AG04449 (cell line): ENCODE data around the gene DGKI.

Experiments used
- CTCF ChIA-PET: fragments of 350-600 bp; formaldehyde crosslinking; extraction: SDS; loops from one replicate; lab custom pipeline; 2021; ENCODE audit warnings: antibody characterized with exemption; lab: Yijun Ruan, JAX
- POLR2A ChIA-PET: fragments of 400-600, 350-600 bp; formaldehyde crosslinking; extraction: SDS; loops from one replicate; lab custom pipeline; 2020; ENCODE audit warnings: antibody characterized with exemption, inconsistent platforms; lab: Yijun Ruan, JAX
- DNase-seq: peaks from one replicate; pipeline ENCODE4 v3.0.0-alpha.2; 2010; ENCODE audit warnings: low read depth, low spot score
- H3K4me3 ChIP-seq: 2 replicates; pipeline ENCODE4 v1.5.1; 2011; ENCODE audit warnings: low read depth, mild to moderate bottlenecking, control low read depth, low read length
- TF ChIP-seq, protein P1 (sequence below): IDR thresholded peaks from one replicate; pipeline ENCODE4 v1.5.1; 2011; ENCODE audit warnings: mild to moderate bottlenecking, moderate library complexity, low read length, control low read depth, inconsistent platforms; ENCODE audit not compliant: insufficient read depth; ENCODE audit errors: missing control alignments

DGKI gene

DNA sequence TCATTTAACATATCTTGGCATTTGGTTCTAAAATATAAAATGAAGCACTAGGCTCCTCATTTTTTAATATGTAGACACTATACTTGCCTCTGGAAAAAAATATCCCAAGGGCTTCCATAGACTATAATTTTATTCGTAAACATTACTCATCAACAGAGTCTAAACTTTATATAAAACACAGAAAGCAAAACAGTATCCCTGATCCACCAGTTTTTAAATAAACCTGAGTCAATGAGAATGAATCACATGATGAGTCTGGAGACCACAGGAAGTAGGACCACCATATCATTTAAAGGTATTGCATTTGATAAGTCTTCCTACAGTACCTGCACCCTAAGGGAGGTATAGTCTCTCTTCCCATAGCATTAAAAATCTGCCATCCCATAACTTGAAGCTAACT, 228.0 kb downstream of the DGKI start:
- no peak for DNase-seq
- CTCF ChIA-PET: interaction anchor here (1.0 kb wide), 1 partner anchor 8 kb away, joined by 3 read pairs; no protein-coding TSS in a partner anchor
- H3K4me3 ChIP-seq: no peak overlapping the region
- TF ChIP-seq, protein P1, sequence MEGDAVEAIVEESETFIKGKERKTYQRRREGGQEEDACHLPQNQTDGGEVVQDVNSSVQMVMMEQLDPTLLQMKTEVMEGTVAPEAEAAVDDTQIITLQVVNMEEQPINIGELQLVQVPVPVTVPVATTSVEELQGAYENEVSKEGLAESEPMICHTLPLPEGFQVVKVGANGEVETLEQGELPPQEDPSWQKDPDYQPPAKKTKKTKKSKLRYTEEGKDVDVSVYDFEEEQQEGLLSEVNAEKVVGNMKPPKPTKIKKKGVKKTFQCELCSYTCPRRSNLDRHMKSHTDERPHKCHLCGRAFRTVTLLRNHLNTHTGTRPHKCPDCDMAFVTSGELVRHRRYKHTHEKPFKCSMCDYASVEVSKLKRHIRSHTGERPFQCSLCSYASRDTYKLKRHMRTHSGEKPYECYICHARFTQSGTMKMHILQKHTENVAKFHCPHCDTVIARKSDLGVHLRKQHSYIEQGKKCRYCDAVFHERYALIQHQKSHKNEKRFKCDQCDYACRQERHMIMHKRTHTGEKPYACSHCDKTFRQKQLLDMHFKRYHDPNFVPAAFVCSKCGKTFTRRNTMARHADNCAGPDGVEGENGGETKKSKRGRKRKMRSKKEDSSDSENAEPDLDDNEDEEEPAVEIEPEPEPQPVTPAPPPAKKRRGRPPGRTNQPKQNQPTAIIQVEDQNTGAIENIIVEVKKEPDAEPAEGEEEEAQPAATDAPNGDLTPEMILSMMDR: no peak
- POLR2A ChIA-PET: no interaction called here

DNA sequence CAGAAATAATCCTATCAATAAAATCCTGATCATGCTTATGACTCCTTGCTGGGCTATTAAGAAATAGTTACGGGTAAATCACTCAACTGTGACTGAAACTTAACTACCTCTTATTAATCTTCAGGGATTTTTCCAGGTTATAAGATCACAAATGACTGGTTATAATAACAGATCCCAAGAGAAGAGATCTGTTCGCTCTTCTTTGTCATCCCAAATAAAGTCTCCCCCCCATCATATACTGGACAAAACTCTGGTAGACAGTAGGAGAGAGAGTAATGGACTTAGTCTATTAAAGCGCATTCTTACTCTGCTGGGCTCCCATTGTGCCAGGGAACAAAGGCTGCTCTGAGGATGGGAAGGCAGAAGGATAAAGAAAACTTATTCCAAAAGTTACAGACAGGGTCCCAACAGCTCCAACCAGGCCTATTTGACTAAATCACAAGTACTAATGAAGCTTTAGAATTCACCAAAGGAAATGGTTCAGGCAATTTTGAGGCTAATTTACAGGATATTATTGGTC, 233.7 kb downstream of the DGKI start:
- CTCF ChIA-PET: interaction anchor here (1.4 to 5.7 kb wide), 3 partner anchors 11 to 290 kb away, joined by 6 to 70 read pairs (median 8); no protein-coding TSS in a partner anchor

DNA sequence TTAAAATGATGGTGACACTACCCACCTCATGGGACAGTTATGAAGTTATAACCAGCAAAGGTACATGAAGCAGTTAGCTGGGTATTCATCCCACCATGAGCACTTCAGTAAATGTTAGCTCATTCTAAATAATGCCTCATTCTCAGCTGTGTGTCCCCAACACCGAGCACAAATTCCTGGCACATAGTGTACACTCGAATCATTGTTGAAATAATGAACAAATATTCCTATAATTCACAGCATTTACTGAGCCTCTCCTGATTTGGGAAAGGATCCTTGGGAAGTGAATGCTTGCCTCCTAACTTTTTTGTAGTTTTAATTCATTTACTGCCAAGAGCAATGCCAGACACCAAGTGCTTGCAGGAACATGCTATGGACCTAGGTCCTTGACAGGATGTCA, 235.2 kb downstream of the DGKI start:
- no peak overlapping the region for H3K4me3 ChIP-seq
- POLR2A ChIA-PET: no interaction called here
- CTCF ChIA-PET: interaction anchor here (1.5 to 1.6 kb wide), 2 partner anchors 15 to 288 kb away, joined by 4 to 5 read pairs; no protein-coding TSS in a partner anchor
- TF ChIP-seq, protein P1: no peak
- DNase-seq: no peak

More for the DNA sequence above, 233.7 kb downstream of the DGKI start:
- POLR2A ChIA-PET: no interaction called here
- TF ChIP-seq, protein P1: no peak
- no peak for DNase-seq
- H3K4me3 ChIP-seq: no peak overlapping the region

DNA sequence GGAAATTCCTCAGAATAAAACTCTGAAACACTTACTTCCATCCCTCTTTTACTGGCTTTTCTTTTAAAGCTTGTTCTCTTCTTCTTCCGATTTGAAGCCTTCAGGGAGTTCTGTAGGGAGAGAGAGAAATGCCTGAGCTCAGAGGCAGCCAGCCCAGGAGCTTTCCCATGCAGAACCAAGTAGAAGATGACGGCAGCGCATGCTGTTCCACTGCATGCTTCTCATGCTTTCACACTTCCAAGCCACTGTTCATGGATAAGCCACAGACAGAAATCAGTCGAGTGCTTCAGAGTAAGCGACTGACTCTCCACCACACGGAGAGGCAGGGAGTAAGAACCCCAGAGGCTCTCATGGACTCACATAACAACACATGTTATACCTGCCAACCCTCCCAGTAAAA, 237.3 kb downstream of the DGKI start:
- H3K4me3 ChIP-seq: no peak overlapping the region
- POLR2A ChIA-PET: no interaction called here
- TF ChIP-seq, protein P1: no peak
- CTCF ChIA-PET: interaction anchor here (0.9 to 6.3 kb wide), 7 partner anchors 17 to 1129 kb away, joined by 3 to 97 read pairs (median 4); no protein-coding TSS in a partner anchor
- no peak for DNase-seq

DNA sequence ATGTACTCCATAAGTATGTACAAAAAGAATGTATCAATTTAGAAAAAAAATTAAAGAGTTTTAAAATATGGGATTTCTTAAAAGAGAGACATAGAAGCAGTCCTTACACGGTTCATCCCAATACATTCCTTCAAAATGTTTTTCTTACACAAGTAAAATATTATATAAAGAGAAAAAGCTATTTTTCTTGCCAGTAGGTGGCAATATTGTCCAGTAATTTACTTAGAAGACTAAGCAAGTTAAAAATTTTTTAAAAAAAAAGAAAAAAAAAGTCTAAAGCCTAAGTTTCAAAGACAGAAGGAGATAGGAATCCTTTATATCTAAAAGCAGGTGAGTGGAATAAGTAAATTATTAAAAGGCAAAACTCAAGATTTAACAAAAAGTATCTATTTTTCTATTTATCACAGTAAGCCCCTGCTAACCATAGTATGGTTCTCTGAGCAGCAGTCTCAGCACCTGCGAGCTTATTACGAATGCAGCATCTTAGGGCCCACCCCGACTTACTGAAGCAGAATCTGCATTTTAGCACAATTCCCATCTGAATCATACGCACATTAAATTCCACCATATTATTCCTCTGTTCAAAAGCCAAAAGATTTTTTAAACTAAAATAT, 240.6 kb downstream of the DGKI start:
- ChIA-PET POLR2A (interaction anchor here (0.7 kb wide), 1 partner anchor 294 kb away, joined by 4 read pairs; no protein-coding TSS in a partner anchor), CTCF (interaction anchor here (0.6 to 6.3 kb wide), 31 partner anchors 9 to 1469 kb away, joined by 3 to 97 read pairs (median 6); no protein-coding TSS in a partner anchor)
- no peak overlapping the region for H3K4me3 ChIP-seq
- DNase-seq: no peak
- TF ChIP-seq, protein P1: no peak

DNA sequence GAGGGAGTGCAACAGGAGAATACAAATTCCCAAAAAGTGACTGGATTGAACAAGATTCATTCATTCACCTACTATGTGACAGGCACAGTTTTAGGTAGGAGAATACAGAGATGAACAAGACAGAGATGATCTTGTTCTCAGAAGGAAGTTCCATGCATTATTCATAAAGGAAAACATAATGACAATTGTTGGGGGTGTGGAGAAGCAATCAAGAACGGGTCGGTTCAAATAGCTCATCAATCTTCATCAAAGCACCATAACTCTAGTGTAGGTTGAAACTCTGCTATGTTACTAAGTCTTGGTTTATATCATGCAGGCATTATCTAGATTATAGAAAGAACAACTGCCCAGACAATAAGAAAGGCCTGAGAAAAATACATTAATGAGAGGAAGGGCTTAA, 243.7 kb downstream of the DGKI start:
- TF ChIP-seq, protein P1: no peak
- no peak for DNase-seq
- POLR2A ChIA-PET: no interaction called here
- CTCF ChIA-PET: interaction anchor here (0.9 to 6.3 kb wide), 8 partner anchors 11 to 434 kb away, joined by 3 to 97 read pairs (median 7); no protein-coding TSS in a partner anchor
- H3K4me3 ChIP-seq: no peak overlapping the region
